ENCODE measurements around the gene CENPS. TPM values are rescaled to one million over a fixed set of nuclear protein-coding genes. Genes with fewer than 3 reads are reported as not detected.
A peak's percentile ranks its signal among the peaks of the same experiment; 100 is the strongest.
"Not testable (repeated sequence)": the region's sequence is repeated elsewhere in the genome, so short reads cannot be mapped to it uniquely, and the experiment has no call there.

CENPS gene
- total RNA-seq, 1 experiment from 2014 or later, result 19.0 TPM

DNA sequence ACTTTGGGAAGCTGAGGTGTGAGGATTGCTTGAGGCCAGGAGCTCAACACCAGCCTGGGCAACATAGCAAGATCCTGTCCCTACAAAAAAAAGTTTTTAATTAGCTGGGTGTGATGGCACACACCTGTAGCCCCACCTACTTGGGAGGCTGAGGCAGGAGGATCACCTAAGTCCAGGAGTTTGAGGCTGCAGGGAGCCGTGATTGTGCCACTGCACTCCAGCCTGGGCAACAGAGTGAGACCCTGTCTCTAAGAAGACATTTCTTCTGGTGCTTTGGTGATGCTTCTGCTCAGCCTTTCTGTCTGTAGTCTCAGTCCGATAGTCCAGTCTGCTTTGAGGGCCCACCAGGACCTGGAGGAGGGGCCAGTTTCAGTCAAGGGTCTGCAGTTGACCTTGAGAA, 23.0 kb upstream of the CENPS start:
- Mint-ChIP-seq H3K36me3 (ENCODE audit: insufficient read depth, unreplicated experiment) (peaks cover 81% of the 10 kb centered on the region), H3K9me3 (ENCODE audit: unreplicated experiment) (no peaks in the 10 kb centered on the region), H3K27me3 (ENCODE audit: insufficient read depth, unreplicated experiment) (no peaks in the 10 kb centered on the region), H3K4me1 (ENCODE audit: insufficient read depth, unreplicated experiment) (no peaks in the 10 kb centered on the region), H3K27ac (ENCODE audit: low read depth, unreplicated experiment) (no peak overlapping the region), H3K4me3 (ENCODE audit: unreplicated experiment) (no peak overlapping the region)
- no TSS peak for BruUV-seq (replicated peaks)
- TF ChIP-seq CTCF (IDR thresholded peaks at IDR 0.05; ENCODE audit: unreplicated experiment), result no peak
- POLR2A ChIA-PET, result no interaction called here
- intact Hi-C loops (cut with micrococcal nuclease), result no loop called here
- DNase-seq (ENCODE audit: unreplicated experiment), result no peak
- CTCF ChIA-PET, result interaction anchor here (0.6 to 0.8 kb wide), 3 partner anchors 40 to 149 kb away, joined by 3 to 4 read pairs (median 3); no protein-coding TSS in a partner anchor

DNA sequence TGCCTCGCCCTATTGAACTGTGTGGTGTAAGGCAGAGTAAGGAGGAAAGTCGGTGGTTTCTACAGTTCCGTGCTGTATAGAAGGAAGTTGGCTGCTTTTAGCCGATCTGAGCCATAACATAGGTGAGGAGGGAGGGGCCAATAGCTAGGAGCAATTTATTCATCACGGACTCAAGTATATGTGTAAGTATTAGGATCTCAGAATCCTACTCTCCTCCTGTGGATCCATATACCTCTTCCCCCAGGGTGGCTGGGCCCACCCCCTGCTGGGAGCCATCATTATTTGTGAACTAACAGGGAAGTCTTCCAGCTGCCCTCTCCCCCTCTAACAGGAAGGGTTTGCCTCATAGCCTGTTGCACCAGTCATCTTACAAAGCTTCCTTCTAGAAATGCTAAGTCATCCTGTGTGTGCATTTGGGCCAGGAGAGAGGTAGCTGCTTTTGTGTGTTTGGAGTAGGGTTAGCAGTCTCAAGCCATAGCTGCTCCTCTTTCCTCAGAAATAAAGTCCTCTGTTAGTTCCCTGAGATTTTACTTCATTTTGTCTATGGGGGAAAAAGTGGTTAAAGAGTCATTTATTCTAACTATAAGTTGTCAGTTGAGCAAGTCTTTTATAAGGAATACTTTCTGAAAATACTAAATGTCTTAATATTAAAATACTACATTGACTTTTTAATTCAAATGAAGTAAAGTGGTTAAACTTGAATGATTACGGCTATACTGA, 14.9 kb upstream of the CENPS start:
- Mint-ChIP-seq H3K4me1 (ENCODE audit: insufficient read depth, unreplicated experiment) (no peaks in the 10 kb centered on the region), H3K27ac (ENCODE audit: low read depth, unreplicated experiment) (peak overlapping the region; percentile 19), H3K9me3 (ENCODE audit: unreplicated experiment) (no peaks in the 10 kb centered on the region), H3K36me3 (ENCODE audit: insufficient read depth, unreplicated experiment) (peaks cover 94% of the 10 kb centered on the region), H3K27me3 (ENCODE audit: insufficient read depth, unreplicated experiment) (no peaks in the 10 kb centered on the region), H3K4me3 (ENCODE audit: unreplicated experiment) (no peak overlapping the region)
- peak; percentile 71 for DNase-seq (ENCODE audit: unreplicated experiment)
- no TSS peak for BruUV-seq (replicated peaks)
- POLR2A ChIA-PET, result no interaction called here
- intact Hi-C loops (cut with micrococcal nuclease), result no loop called here
- CTCF ChIA-PET, result interaction anchor here (1.9 to 2.1 kb wide), 2 partner anchors 14 to 38 kb away, joined by 6 to 7 read pairs; no protein-coding TSS in a partner anchor
- no peak for TF ChIP-seq CTCF (IDR thresholded peaks at IDR 0.05; ENCODE audit: unreplicated experiment)

- POLR2A ChIA-PET; BruUV-seq (replicated peaks); H3K9me3 Mint-ChIP-seq (ENCODE audit: unreplicated experiment); intact Hi-C loops (cut with micrococcal nuclease); H3K27ac Mint-ChIP-seq (ENCODE audit: low read depth, unreplicated experiment); H3K27me3 Mint-ChIP-seq (ENCODE audit: insufficient read depth, unreplicated experiment); DNase-seq (ENCODE audit: unreplicated experiment); H3K4me3 Mint-ChIP-seq (ENCODE audit: unreplicated experiment); H3K4me1 Mint-ChIP-seq (ENCODE audit: insufficient read depth, unreplicated experiment): not testable (repeated sequence)
- H3K36me3 Mint-ChIP-seq (ENCODE audit: insufficient read depth, unreplicated experiment), result peaks cover 98% of the 10 kb centered on the region
- CTCF ChIA-PET, result interaction anchor here (1.9 to 2.1 kb wide), 2 partner anchors 13 to 39 kb away, joined by 6 to 7 read pairs; no protein-coding TSS in a partner anchor
Observed at GRCh38 chr1:10415967-10416366, 14.3 kb upstream of the CENPS start.

DNA sequence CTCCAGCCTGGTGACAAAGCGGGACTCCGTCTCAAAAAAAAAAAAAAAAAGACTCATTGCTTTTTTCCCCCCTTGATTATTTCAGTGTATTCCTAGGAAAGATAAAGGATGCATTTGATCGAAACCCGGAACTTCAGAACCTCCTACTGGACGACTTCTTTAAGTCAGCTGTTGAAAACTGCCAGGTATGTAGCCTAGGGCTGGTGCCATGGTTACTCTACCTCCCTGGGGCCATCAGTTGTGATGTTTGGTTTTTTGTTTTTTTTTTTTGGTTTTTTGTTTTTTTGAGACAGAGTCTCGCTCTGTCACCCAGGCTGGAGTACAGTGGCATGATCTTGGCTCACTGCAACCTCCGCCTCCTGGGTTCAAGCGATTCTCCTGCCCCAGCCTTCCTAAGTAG, 11.5 kb upstream of the CENPS start:
- H3K27ac Mint-ChIP-seq (ENCODE audit: low read depth, unreplicated experiment); H3K4me3 Mint-ChIP-seq (ENCODE audit: unreplicated experiment); intact Hi-C loops (cut with micrococcal nuclease); DNase-seq (ENCODE audit: unreplicated experiment); H3K27me3 Mint-ChIP-seq (ENCODE audit: insufficient read depth, unreplicated experiment); BruUV-seq (replicated peaks); H3K9me3 Mint-ChIP-seq (ENCODE audit: unreplicated experiment); H3K4me1 Mint-ChIP-seq (ENCODE audit: insufficient read depth, unreplicated experiment); POLR2A ChIA-PET: not testable (repeated sequence)
- H3K36me3 Mint-ChIP-seq (ENCODE audit: insufficient read depth, unreplicated experiment), result peaks cover 82% of the 10 kb centered on the region
- CTCF ChIA-PET, result interaction anchor here (0.6 kb wide), 1 partner anchor 891 kb away, joined by 3 read pairs; no protein-coding TSS in a partner anchor

DNA sequence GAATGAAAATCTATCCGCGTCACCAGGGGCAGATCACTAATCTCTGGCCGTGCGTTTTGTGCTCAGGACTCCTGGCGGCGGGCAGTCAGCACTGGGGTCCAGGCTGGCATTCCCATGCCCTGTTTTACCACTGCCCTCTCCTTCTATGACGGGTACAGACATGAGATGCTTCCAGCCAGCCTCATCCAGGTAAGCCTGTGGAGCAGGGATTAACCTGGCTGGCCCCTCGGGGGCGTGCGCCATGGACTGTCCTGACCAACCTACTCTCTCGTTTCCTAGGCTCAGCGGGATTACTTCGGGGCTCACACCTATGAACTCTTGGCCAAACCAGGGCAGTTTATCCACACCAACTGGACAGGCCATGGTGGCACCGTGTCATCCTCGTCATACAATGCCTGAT, 10.9 kb upstream of the CENPS start:
- Mint-ChIP-seq H3K27ac (ENCODE audit: low read depth, unreplicated experiment) (no peak overlapping the region), H3K27me3 (ENCODE audit: insufficient read depth, unreplicated experiment) (no peaks in the 10 kb centered on the region), H3K9me3 (ENCODE audit: unreplicated experiment) (no peaks in the 10 kb centered on the region), H3K4me3 (ENCODE audit: unreplicated experiment) (no peak overlapping the region), H3K36me3 (ENCODE audit: insufficient read depth, unreplicated experiment) (peaks cover 76% of the 10 kb centered on the region), H3K4me1 (ENCODE audit: insufficient read depth, unreplicated experiment) (no peaks in the 10 kb centered on the region)
- ChIA-PET CTCF (no interaction called here), POLR2A (no interaction called here)
- TF ChIP-seq CTCF (IDR thresholded peaks at IDR 0.05; ENCODE audit: unreplicated experiment), result no peak
- BruUV-seq (replicated peaks), result no TSS peak
- no peak for DNase-seq (ENCODE audit: unreplicated experiment)
- intact Hi-C loops (cut with micrococcal nuclease), result no loop called here
